Astrocyte (in vitro differentiated cells and primary cell): ENCODE results near the gene RPS28. TPM values are rescaled to one million over a fixed set of nuclear protein-coding genes. Genes with fewer than 3 reads are reported as not detected.
A peak's percentile ranks its signal among the peaks of the same experiment; 100 is the strongest.

Experiments used
- DNase-seq: peaks from one replicate; pipeline ENCODE4 v3.0.0-alpha.2; 2010; ENCODE audit warnings: low read depth
- FAIRE-seq: peaks from 2 replicates; lab custom pipeline; 2011; peaks lifted over from hg19 to GRCh38; lab: Jason Lieb, UNC
- H2AFZ ChIP-seq: 2 replicates; pipeline ENCODE4 v1.6.0; 2012; ENCODE audit warnings: low read depth, low read length, inconsistent platforms
- H3K27ac ChIP-seq: 2 replicates; pipeline ENCODE4 v1.5.1; 2011; ENCODE audit warnings: low read depth, low read length, inconsistent platforms
- H3K27me3 ChIP-seq: 2 replicates; pipeline ENCODE4 v1.6.0; 2011; ENCODE audit warnings: low read length, inconsistent platforms; ENCODE audit not compliant: insufficient read depth
- H3K36me3 ChIP-seq: 2 replicates; pipeline ENCODE4 v1.5.1; 2011; ENCODE audit warnings: low read length, inconsistent platforms; ENCODE audit not compliant: insufficient read depth
- H3K4me1 ChIP-seq: 2 replicates; pipeline ENCODE4 v1.5.1; 2011; ENCODE audit warnings: low read length, inconsistent platforms; ENCODE audit not compliant: insufficient read depth
- H3K4me2 ChIP-seq: 2 replicates; pipeline ENCODE4 v1.6.0; 2012; ENCODE audit warnings: low read length, inconsistent platforms
- H3K4me3 ChIP-seq: 2 replicates; pipeline ENCODE4 v1.5.1; 2011; ENCODE audit warnings: low read depth, mild to moderate bottlenecking, low read length, inconsistent platforms; ENCODE audit not compliant: insufficient read depth
- H3K79me2 ChIP-seq: 2 replicates; pipeline ENCODE4 v1.6.0; 2012; ENCODE audit warnings: mild to moderate bottlenecking, low read length, inconsistent platforms; ENCODE audit not compliant: insufficient read depth
- H3K9ac ChIP-seq: 2 replicates; pipeline ENCODE4 v1.6.0; 2012; ENCODE audit warnings: mild to moderate bottlenecking, low read length, inconsistent platforms
- H3K9me3 ChIP-seq: 2 replicates; pipeline ENCODE4 v1.5.1; 2012; ENCODE audit warnings: low read depth, mild to moderate bottlenecking, low read length, inconsistent platforms; ENCODE audit not compliant: insufficient read depth
- H4K20me1 ChIP-seq: 2 replicates; pipeline ENCODE4 v1.6.0; 2012; ENCODE audit warnings: low read length, inconsistent platforms; ENCODE audit not compliant: insufficient read depth
- H3K27ac Mint-ChIP-seq: one replicate; pipeline ENCODE4 v1.8.0; 2021; ENCODE audit warnings: mild to moderate bottlenecking, mixed read lengths; ENCODE audit not compliant: unreplicated experiment
- H3K27me3 Mint-ChIP-seq: one replicate; pipeline ENCODE4 v1.8.0; 2021; ENCODE audit warnings: low read depth, mixed read lengths; ENCODE audit not compliant: unreplicated experiment
- H3K36me3 Mint-ChIP-seq: one replicate; pipeline ENCODE4 v1.8.0; 2021; ENCODE audit warnings: low read depth, mixed read lengths; ENCODE audit not compliant: unreplicated experiment
- H3K4me1 Mint-ChIP-seq: one replicate; pipeline ENCODE4 v1.8.0; 2021; ENCODE audit warnings: low read depth, mixed read lengths; ENCODE audit not compliant: unreplicated experiment
- H3K4me3 Mint-ChIP-seq: one replicate; pipeline ENCODE4 v1.8.0; 2021; ENCODE audit warnings: mild to moderate bottlenecking, moderate library complexity, mixed read lengths; ENCODE audit not compliant: unreplicated experiment
- H3K9me3 Mint-ChIP-seq: one replicate; pipeline ENCODE4 v1.8.0; 2021; ENCODE audit warnings: mild to moderate bottlenecking, mixed read lengths; ENCODE audit not compliant: unreplicated experiment
- EZH2 ChIP-seq: IDR thresholded peaks from 2 replicates; pipeline ENCODE4 v1.6.1; 2012; ENCODE audit warnings: mild to moderate bottlenecking, low read length, inconsistent platforms; ENCODE audit not compliant: insufficient read depth
- total RNA-seq: library from RNA; stranded (reverse); gene quantifications from 2 replicates; pipeline ENCODE4 v1.2.1, GENCODE V29; 2021
- TF ChIP-seq, protein P1 (sequence below): IDR thresholded peaks from 2 replicates; pipeline ENCODE4 v1.5.1; 2011; ENCODE audit warnings: low read depth, mild to moderate bottlenecking, inconsistent platforms, low read length, moderate library complexity; ENCODE audit not compliant: insufficient read depth

RPS28 gene
- total RNA-seq, 1 donor from 2014 or later = 1,198 TPM

- Mint-ChIP-seq H3K27me3 (peaks cover 4% of the 10 kb centered on the region), H3K4me3 (peak overlapping the region; percentile 100), H3K9me3 (peaks cover 7% of the 10 kb centered on the region), H3K4me1 (peaks cover 7% of the 10 kb centered on the region), H3K27ac (peak overlapping the region; percentile 3), H3K36me3 (peaks cover 8% of the 10 kb centered on the region)
- Histone ChIP-seq H3K4me1 (peaks cover 22% of the 10 kb centered on the region), H3K27me3 (no peaks in the 10 kb centered on the region), H2AFZ (no peak overlapping the region), H3K36me3 (peaks cover 10% of the 10 kb centered on the region), H3K9me3 (peaks cover 5% of the 10 kb centered on the region), H3K79me2 (peaks cover 47% of the 10 kb centered on the region), H3K4me2 (peak overlapping the region; percentile 100), H4K20me1 (peaks cover 33% of the 10 kb centered on the region), H3K9ac (no peak overlapping the region), H3K4me3 (no peak overlapping the region), H3K27ac (no peak overlapping the region)
- FAIRE-seq (no peak), DNase-seq (no peak)
- TF ChIP-seq, protein P1, sequence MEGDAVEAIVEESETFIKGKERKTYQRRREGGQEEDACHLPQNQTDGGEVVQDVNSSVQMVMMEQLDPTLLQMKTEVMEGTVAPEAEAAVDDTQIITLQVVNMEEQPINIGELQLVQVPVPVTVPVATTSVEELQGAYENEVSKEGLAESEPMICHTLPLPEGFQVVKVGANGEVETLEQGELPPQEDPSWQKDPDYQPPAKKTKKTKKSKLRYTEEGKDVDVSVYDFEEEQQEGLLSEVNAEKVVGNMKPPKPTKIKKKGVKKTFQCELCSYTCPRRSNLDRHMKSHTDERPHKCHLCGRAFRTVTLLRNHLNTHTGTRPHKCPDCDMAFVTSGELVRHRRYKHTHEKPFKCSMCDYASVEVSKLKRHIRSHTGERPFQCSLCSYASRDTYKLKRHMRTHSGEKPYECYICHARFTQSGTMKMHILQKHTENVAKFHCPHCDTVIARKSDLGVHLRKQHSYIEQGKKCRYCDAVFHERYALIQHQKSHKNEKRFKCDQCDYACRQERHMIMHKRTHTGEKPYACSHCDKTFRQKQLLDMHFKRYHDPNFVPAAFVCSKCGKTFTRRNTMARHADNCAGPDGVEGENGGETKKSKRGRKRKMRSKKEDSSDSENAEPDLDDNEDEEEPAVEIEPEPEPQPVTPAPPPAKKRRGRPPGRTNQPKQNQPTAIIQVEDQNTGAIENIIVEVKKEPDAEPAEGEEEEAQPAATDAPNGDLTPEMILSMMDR = no peak
- TF ChIP-seq EZH2 = no peak
Observed at GRCh38 chr19:8323781-8324185, 2.5 kb downstream of the RPS28 start.

GRCh38 chr19:8324186-8325050, 3.1 kb downstream of the RPS28 start:
- no peak overlapping the region for H3K27ac Mint-ChIP-seq
- TF ChIP-seq, protein P1 = no peak
- no peak for TF ChIP-seq EZH2
- H4K20me1 ChIP-seq = peaks cover 33% of the 10 kb centered on the region
- H3K9me3 Mint-ChIP-seq = peaks cover 7% of the 10 kb centered on the region
- H3K4me1 ChIP-seq = peaks cover 22% of the 10 kb centered on the region
- peaks cover 7% of the 10 kb centered on the region for H3K4me1 Mint-ChIP-seq
- H3K27me3 Mint-ChIP-seq = peaks cover 4% of the 10 kb centered on the region
- peaks cover 5% of the 10 kb centered on the region for H3K9me3 ChIP-seq
- no peak overlapping the region for H3K4me3 ChIP-seq
- no peak overlapping the region for H3K27ac ChIP-seq
- H3K36me3 ChIP-seq = peaks cover 10% of the 10 kb centered on the region
- peaks cover 8% of the 10 kb centered on the region for H3K36me3 Mint-ChIP-seq
- DNase-seq (no peak), FAIRE-seq (no peak)
- peaks cover 45% of the 10 kb centered on the region for H3K79me2 ChIP-seq
- H3K4me3 Mint-ChIP-seq = no peak overlapping the region
- no peaks in the 10 kb centered on the region for H3K27me3 ChIP-seq
- no peak overlapping the region for H3K9ac ChIP-seq
- no peak overlapping the region for H2AFZ ChIP-seq
- no peak overlapping the region for H3K4me2 ChIP-seq

DNA sequence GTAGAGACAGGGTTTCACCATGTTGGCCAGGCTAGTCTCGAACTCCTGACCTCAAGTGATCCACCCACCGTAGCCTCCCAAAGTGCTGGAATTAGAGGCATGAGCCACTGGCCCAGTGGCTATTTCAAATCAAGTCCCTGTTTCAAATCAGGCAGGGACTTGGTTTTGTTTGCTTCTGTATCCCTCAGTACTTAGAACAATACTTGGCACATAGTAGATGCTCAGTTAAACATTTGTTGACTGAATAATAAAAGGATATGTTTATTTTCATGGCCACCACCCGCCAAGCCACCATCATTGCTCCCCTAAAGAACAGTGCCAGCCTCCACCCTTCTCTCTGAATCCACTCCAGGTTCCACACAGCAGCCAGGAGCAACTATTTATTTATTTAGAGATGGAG, 4.2 kb downstream of the RPS28 start:
- peaks cover 12% of the 10 kb centered on the region for H3K27me3 Mint-ChIP-seq
- TF ChIP-seq EZH2 = no peak
- TF ChIP-seq, protein P1 = no peak
- peaks cover 8% of the 10 kb centered on the region for H3K36me3 Mint-ChIP-seq
- H3K9ac ChIP-seq = no peak overlapping the region
- H3K4me3 ChIP-seq = no peak overlapping the region
- DNase-seq (no peak), FAIRE-seq (no peak)
- H3K27me3 ChIP-seq = no peaks in the 10 kb centered on the region
- no peak overlapping the region for H3K4me2 ChIP-seq
- peaks cover 3% of the 10 kb centered on the region for H3K4me1 Mint-ChIP-seq
- no peak overlapping the region for H3K4me3 Mint-ChIP-seq
- peaks cover 7% of the 10 kb centered on the region for H3K9me3 Mint-ChIP-seq
- H2AFZ ChIP-seq = no peak overlapping the region
- H4K20me1 ChIP-seq = peaks cover 33% of the 10 kb centered on the region
- no peak overlapping the region for H3K27ac Mint-ChIP-seq
- H3K36me3 ChIP-seq = peaks cover 10% of the 10 kb centered on the region
- H3K79me2 ChIP-seq = peaks cover 34% of the 10 kb centered on the region
- H3K4me1 ChIP-seq = peaks cover 16% of the 10 kb centered on the region
- H3K9me3 ChIP-seq = peaks cover 5% of the 10 kb centered on the region
- no peak overlapping the region for H3K27ac ChIP-seq
